GM12875 (cell line): ENCODE measurements around the gene ILK.

ENCODE experiments used
- H3K4me3 ChIP-seq: one replicate; pipeline ENCODE4 v1.5.1; 2011; ENCODE audit warnings: low read depth, low read length, control low read depth
- TF ChIP-seq, protein P1 (sequence below): IDR thresholded peaks from 2 replicates; pipeline ENCODE4 v1.5.1; 2011; ENCODE audit warnings: low read depth, mild to moderate bottlenecking, control low read depth, inconsistent platforms, low read length, moderate library complexity, borderline replicate concordance; ENCODE audit not compliant: insufficient read depth

The ILK gene

DNA sequence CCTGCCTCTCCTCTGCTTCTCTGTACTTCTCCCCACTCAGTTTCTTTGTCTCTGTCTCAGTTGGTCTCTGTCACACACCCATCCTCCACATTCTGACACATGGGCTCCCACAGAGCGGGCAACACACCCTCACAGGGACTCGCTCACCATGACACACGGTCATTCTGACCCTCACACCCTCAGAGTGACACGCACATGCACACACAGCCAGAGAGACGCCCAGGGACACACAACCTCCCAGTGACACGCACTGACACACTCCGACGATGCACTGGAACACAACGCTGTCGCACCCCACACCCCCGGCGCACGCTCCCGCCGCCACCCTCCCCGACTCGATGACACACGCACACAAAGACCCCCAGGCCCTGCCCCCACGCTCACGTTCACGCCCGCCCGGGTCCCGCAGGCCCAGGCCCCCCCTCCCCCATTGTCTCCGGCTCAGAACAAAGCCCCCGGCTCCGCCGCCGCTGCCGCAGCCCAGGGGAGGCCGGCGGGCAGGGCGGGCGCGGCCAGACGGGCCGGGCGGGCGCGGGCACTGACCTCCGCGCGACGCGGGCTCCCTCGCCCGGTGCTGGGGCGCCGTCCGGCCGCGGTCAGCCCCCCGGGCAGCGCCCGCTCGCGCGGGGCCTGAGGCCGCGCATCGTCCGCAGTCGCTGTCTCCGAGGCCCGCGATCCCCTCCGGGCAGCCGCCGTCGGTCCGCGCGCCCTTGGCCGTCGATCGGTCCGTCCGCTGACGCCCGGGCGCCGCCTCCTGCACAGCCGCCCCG lies 51.6 kb downstream of the ILK start:
- TF ChIP-seq, protein P1, sequence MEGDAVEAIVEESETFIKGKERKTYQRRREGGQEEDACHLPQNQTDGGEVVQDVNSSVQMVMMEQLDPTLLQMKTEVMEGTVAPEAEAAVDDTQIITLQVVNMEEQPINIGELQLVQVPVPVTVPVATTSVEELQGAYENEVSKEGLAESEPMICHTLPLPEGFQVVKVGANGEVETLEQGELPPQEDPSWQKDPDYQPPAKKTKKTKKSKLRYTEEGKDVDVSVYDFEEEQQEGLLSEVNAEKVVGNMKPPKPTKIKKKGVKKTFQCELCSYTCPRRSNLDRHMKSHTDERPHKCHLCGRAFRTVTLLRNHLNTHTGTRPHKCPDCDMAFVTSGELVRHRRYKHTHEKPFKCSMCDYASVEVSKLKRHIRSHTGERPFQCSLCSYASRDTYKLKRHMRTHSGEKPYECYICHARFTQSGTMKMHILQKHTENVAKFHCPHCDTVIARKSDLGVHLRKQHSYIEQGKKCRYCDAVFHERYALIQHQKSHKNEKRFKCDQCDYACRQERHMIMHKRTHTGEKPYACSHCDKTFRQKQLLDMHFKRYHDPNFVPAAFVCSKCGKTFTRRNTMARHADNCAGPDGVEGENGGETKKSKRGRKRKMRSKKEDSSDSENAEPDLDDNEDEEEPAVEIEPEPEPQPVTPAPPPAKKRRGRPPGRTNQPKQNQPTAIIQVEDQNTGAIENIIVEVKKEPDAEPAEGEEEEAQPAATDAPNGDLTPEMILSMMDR: no peak
- peak overlapping the region; percentile 2 for H3K4me3 ChIP-seq

- TF ChIP-seq, protein P1: no peak
- peak within 1 kb of the TSS; percentile 21 for H3K4me3 ChIP-seq
These were observed 52.4 kb downstream of the ILK start, which contains the start of gene DCHS1 for GRCh38 chr11:6655790-6656583. Gene DCHS1 (minus strand): TSS chr11:6655809. CDS start chr11:6641613, 14,196 bp downstream.

GRCh38 chr11:6656584-6656915 lies 53.0 kb downstream of the ILK start:
- TF ChIP-seq, protein P1: no peak
- H3K4me3 ChIP-seq: no peak overlapping the region

- no peak overlapping the region for H3K4me3 ChIP-seq
- TF ChIP-seq, protein P1: no peak
These were observed 53.4 kb downstream of the ILK start for GRCh38 chr11:6656936-6657335.

DNA sequence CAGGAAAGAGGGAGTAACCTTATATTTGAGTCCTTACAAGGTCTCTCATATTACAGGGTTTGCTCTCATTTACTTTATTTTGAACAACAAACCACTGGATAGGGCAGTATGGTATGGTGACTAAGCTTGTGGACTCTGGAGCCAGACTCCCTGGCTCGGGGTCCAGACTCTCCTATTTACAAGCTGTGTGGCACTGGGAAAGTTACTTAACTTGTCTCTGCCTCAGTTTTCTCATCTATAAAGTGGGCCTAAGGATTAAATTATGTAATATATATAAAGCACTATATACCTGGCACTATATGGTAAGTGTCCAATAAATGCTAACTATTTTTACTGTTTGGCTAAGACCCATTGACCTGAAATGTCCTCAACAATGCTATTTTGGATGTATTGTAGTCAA lies 53.8 kb downstream of the ILK start:
- TF ChIP-seq, protein P1: no peak
- H3K4me3 ChIP-seq: no peak overlapping the region

- no peak overlapping the region for H3K4me3 ChIP-seq
- TF ChIP-seq, protein P1: no peak
These were observed 55.1 kb downstream of the ILK start for GRCh38 chr11:6658647-6659046.
